ENCODE data around the gene ERVK3-1. TPM values are rescaled to one million over a fixed set of nuclear protein-coding genes. Genes with fewer than 3 reads are reported as not detected.

The ERVK3-1 gene
- total and polyA plus RNA-seq, 2 of the 13 experiments (the other 11 are each of a cell fraction or from before 2014, with no cell fraction given) = 28.5 to 38.7 TPM

DNA sequence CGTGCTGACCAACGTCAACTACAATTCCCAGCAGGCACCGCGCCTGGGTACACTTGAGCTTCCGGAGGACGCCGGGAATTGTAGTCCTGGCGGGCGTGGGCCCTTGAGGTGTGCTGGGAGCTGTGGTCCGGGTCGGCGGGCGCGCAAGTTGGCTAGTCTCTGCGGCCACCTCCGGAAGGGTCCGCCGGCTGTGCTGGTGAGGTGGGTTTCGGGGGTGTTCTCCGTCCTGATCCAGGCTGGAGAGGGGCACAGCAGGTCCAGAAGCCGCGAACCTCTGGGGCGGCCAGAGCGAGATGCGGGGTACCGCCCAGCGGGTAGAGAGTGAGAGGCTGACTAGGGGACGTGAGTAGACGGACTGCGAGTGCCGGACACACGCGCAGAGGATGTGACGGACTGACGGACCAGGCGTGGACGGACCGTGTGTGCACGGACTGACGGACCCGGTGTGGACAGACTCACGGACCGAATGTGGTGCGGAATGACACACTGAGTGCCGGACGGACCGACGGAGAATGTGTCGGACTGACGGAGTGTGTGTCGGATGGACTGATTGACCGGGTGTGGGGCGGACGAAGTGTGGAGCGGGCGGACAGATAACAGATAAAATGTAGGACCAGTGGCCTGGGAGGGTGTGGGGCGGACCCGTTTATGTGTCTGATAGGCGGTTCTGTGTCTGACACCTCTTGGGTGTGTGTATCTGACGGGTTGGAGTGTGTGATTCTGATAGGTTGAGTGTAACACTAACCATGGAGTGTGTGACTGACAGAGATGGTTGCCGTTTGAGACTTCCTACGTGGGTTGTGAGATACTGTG is 21.9 kb downstream of the ERVK3-1 start, which contains the start of gene ZSCAN22 (continued):
- peak; percentile 78 for TF ChIP-seq ZBTB40 (IDR thresholded peaks at IDR 0.05)
- TF ChIP-seq ZBTB40 (CRISPR knock-in tag; IDR thresholded peaks at IDR 0.05) = peak; percentile 92
- TF ChIP-seq MED13 (CRISPR knock-in tag; IDR thresholded peaks at IDR 0.05) = peak; percentile 83; the same call in 1 of the 2 replicates
- TF ChIP-seq NFE2L2 (IDR thresholded peaks at IDR 0.05; ENCODE audit: low read length) = no peak
- TF ChIP-seq ZNF782 (CRISPR knock-in tag; IDR thresholded peaks at IDR 0.05; ENCODE audit: borderline replicate concordance) = peak; percentile 88; the same call in 1 of the 2 replicates
- TF ChIP-seq DZIP1 (CRISPR knock-in tag; IDR thresholded peaks at IDR 0.05) = no peak
- no peak for TF ChIP-seq REXO4 (CRISPR knock-in tag; IDR thresholded peaks at IDR 0.05; ENCODE audit: borderline replicate concordance)
- TF ChIP-seq KDM3A (CRISPR knock-in tag; IDR thresholded peaks at IDR 0.05; ENCODE audit: low read depth) = peak; percentile 45; the same call in 1 of the 2 replicates
- peak; percentile 91 for TF ChIP-seq NRL (CRISPR knock-in tag; IDR thresholded peaks at IDR 0.05; ENCODE audit: borderline replicate concordance)
- no peak for TF ChIP-seq BRF2 (CRISPR knock-in tag; IDR thresholded peaks at IDR 0.05)
- no peak for TF ChIP-seq DPF2 (CRISPR knock-in tag; IDR thresholded peaks at IDR 0.05; ENCODE audit: borderline replicate concordance, low read depth)
- TF ChIP-seq, protein P1, sequence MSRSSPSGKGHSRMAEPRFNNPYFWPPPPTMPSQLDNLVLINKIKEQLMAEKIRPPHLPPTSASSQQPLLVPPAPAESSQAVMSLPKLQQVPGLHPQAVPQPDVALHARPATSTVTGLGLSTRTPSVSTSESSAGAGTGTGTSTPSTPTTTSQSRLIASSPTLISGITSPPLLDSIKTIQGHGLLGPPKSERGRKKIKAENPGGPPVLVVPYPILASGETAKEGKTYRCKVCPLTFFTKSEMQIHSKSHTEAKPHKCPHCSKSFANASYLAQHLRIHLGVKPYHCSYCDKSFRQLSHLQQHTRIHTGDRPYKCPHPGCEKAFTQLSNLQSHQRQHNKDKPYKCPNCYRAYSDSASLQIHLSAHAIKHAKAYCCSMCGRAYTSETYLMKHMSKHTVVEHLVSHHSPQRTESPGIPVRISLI (CRISPR knock-in tag; IDR thresholded peaks at IDR 0.05; ENCODE audit: borderline replicate concordance) = no peak; the same call in none of the 2 replicates
- 0 out of 2 replicates have a peak, but pooled peaks have one; percentile 66 for TF ChIP-seq PRMT3 (CRISPR knock-in tag; IDR thresholded peaks at IDR 0.05; ENCODE audit: borderline replicate concordance, low read depth)
- peak; percentile 97 for TF ChIP-seq HDAC1 (CRISPR knock-in tag; IDR thresholded peaks at IDR 0.05)
